Left hindlimb (tissue), 1 donor: ENCODE measurements around the gene DISC1.
"Not testable (repeated sequence)": the region's sequence is repeated elsewhere in the genome, so short reads cannot be mapped to it uniquely, and the experiment has no call there.

Experiments
- DNase-seq: peaks from one replicate; pipeline ENCODE4 v3.0.0-alpha.2; 2018

The DISC1 gene

DNA sequence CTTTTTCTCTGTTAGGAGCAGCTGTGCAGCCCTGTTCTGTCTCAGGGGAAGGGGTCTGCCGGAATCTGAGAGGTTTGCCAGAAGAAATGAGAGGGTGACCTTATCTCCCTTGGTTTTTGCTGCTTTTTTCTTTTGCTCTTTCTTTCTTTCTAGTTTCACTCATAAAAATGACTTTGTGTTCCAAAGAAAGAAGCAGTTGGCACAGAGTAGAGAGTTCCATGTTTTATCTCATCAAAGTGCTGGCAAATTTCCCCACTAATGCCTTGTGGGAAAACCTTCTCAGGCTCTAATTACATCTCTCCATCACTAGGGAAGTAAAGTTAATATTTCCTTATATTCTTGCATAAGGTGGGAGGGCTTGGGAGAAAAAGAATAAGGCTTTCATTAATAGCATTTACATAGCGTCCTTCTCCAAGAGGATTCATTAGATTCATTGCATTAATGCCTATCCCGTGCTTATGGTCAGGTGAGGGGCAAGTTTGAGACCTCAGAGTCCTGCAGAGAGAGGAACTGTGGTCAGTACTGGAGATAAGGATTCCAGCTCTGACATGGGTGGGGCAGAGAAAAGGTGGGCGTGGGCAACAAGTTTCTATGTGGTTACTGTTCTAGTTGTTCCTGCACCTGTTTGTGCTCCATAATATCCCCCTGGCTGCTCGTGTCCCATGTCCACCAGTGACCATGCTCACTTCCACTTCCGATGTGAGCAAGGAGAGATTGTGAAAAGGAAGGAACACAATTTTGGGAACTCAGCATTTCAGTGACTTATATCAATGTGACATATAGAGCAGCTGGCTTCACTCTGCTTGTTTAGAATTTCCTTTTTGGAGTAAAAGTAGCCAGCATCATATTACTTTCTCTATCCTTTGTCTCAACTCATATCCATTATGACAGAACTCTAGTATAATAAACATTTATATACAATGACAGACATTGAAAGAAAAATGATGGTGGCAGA, 79.5 kb downstream of the DISC1 start:
- no peak for DNase-seq

DNA sequence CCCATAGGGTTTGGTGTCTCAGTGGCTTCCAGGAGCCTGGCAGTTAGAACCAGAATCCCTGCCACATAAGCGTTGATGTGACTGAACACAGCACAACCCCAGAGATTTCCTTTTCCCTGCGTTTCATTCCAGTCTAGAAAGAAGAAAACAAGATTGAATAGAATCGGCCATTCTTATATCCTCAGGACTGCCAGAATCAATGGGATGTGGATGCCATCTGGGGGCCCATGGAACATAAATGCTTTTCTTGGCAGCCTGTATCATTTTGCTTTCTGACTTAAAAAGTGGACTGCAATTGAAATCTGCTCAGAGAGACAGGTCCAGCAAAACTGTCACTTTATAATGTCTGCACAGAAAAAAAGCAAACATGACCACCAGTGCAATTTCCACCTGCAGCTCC, 80.3 kb downstream of the DISC1 start:
- no peak for DNase-seq

DNA sequence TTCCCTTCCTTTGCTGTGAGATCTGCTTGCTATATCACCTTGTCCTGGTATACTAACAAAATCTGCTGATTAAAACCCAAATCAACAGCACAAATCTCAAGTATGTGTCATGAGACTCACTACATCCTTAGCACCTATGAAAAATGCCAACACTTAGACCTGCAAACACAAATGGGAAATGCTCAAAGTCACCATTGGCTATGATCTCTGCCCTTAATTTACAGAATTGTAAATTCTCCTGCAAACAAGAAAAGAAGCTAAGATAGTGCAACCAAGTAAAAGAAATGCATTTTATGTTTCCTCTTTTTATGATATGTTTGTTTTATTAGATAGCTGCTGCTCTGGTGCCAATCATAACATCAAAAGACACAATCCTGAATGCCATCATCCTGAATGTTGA, 80.8 kb downstream of the DISC1 start:
- DNase-seq = no peak

DNA sequence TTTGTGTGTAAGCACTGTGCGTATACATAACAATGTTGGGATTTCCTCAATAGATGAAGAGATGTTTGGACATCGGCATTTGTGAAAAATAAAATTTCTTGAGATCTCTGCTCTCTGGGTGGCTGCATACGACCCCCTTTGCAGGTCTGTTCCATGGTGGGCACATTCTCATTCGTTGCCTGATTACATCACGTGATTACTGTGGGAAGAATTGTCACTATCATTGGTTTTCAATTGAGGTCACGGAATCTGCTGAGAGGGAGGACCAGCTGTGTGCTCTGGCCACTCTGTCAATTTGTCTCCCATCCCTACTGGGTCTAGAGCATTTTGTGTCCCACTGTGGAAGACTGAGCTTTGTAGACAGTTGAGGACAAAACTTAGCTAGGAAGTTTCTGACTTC, 81.8 kb downstream of the DISC1 start:
- DNase-seq = no peak

DNA sequence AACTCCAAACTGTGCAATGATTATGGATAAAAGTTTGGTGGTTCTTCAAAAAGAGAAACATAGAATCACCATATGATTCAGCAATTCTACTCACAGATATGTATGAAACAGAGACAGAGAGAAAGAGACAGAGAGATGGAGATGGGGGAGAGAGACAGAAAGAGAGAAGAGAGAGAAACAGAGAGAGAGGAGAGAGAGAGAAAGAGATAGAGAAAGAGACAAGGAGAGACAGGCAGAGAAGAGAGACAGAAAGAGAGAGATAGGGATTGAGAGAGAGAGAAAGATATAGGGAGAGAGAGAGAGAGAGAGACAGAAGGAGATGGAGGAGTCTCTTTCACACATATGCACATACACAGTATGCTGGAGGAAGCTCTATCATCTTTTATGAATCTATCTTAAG, 87.8 kb downstream of the DISC1 start:
- no peak for DNase-seq

DNA sequence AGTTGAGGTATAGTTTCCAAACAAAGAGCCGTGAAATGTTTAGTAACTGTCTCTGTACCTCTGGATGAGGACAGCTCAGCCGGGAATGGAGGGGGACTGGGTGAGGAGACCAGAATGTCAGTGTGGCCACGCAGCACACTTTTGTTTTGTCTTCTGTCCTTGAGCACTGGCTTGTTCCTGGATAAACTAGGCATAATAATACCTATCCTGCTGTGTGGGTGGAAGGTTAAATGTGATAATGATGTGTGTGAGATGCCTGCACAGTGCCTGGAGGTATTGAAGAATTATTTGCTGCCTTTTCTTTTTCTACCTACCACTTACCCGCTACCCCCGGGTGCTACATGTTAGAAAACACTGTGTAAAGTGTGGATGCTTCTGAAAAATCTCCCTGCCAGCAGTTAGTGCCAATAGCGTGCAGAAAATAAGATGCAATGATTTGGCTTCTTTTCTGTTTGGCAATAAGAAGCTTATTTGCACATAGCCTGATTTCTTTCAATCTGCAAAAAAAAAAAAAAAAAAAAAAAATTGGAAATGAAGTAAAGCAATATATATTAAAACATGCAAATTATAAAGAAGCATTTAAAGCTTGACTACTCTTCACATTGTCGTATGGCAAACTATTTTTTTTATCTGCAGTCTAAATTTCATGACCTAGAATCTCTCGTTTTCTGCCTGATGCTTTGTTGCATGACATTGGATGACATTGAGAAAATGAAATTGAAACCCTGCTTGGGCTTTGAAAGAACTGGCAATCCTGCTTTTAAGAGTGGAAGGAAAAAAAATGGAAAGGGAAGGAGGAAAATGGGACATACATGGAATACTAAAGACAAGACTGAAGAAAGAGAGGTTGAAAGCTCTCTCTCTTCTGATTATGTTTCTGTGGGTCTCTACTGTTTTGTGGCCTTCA, 89.5 kb downstream of the DISC1 start:
- no peak for DNase-seq

DNA sequence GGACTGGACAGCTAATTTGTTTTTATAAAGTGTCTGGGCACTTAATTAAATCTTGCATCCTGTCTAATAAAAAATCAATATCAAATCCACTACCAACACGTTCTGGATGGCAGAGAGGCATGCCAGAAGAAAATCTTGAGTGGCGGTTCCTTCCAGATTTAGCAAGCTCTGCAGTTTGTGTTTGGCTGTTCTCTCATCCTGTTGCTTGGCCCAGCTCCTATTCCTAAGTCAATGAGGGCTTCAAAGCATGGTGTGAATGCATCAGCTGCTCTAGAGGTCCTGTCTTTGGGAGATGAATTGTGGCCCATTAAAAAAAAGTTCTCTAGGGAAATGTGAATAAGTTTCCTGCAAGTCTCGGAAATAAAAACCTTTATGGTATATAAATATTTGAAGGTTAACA, 90.3 kb downstream of the DISC1 start:
- no peak for DNase-seq

DNA sequence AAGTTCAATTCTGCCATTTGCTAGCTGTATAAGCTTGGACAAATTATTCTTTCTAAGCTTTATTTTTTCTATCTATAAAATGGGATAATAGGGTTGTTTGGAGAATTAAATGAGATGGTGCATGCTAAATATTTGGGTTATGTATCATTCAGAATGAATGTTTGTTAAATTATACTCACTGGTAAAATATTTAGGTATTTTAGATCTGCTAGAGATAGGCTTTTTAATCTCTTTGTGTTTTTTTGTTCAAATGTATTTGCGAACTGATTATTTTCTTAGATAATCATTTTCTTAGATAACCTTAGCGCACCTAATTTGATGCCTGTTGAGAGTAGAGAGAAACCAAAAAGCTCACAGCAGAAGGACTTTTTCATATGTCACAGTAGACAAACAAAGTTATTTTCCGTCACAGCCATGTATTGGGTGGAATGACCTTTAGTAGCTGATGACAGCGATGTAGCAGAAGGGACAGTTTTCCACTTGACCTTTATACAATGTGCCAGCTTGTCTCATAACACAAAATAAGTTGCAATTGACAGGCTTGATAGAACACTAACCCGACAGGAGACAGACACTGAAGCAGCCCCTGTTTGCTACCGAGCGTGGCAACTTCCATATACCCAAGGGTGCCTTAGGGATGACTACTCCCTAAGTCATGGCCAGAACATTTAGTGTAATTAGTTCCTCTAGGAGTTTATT, 93.0 kb downstream of the DISC1 start:
- no peak for DNase-seq

DNA sequence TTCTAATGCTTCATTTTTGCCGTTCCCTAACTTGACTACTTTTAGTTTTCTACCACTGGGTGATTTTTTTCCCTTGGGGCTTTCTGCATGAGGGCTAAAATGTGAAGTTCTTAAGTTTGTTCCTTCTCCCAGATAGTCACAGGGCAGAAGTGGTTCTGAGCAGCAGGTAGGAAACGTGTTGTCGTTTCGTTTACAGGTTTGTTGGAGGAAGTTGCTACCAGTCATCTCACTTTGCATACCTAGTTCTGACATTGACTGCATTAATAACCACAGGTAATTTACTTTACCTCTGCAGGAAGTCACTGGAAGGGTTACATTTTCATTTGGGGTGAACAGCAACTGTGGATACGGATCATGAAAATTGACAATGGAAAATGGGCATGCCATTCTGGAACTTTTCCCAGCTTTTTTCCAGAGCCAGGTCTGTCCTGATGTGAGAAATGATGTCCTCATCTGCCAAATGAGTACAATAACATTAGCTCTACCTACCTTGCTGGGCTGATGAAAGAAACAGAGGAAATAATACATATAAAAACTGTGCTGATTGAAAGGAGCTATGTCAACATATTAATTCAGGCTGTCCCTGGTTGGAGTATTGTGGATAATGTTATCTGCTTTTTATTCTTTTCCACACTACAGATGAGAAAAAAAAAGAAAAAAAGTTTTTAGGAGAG, 94.2 kb downstream of the DISC1 start:
- no peak for DNase-seq

DNA sequence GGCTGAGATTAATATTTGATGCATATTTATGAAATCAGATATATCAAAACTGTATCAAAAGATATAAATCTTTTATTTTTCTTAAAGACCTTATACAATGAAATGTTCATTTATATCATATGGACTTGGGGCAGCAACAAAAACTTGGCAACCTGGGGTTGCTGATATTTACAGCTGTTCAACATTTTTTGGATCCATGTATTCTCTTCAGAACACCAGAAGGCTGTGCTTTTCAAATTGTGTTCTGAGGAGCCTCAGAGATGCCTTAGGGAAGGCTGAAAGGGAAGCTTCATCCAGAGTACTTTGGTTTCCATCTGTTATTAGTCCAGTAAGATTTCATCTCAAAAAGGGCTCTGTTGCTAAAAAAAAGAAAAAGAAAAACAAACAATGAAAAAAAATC, 94.8 kb downstream of the DISC1 start:
- no peak for DNase-seq

DNA sequence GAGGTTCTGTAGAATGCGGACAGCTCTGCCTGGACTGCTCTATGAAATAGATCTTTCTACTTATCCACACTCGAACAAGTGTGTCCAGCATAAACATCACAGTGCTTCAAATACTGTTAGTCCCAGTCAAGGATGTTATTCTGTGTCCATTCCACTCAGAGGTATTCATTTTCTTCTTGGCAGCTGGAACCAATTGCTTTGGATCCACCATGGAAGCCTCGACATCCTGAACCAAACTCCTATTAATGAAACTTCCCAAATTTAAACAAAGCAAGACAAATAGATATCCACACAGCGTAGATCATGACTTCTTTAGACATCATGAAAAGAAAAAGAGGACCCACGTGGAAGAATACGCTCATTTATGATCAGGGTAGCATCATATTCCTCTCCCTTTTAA, 95.8 kb downstream of the DISC1 start:
- DNase-seq = no peak

DNA sequence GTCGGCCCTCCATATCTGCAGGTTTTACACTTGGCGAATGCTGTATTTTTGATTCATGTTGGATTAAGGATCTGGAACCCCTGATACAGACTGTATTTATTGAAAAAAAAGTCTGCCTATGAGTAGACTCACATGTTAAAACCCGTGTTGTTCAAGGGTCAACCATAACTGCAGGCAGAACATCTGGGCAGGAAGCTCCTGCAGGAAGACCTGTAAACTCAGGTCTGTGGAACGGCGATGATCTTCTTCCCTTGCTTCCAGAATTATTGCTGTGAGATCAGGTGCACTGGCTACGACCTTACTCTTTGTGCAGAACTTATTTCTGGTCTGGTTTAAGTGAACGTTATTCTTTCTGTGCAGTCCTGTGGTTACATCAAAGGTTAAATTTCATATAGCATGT, 96.6 kb downstream of the DISC1 start:
- no peak for DNase-seq

DNA sequence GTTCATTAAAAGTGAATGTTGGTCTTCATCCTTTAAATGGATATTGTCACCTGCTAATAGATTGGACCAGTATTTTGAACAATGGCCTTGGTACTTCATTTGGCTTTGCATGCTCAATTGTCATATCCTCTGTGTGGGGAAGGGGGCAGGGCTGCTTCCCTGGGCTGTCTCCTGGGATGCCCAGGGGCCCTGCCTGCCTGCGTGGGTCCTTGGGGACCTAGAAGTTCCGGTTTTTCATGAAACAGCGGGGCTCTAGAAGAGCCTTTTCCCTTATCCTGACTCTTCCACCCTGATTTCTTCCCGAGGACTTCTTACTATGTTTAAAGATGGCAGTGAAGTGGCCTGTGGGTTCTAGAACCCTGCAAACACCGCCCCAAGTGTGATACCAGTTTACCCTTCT, 97.5 kb downstream of the DISC1 start:
- no peak for DNase-seq

DNA sequence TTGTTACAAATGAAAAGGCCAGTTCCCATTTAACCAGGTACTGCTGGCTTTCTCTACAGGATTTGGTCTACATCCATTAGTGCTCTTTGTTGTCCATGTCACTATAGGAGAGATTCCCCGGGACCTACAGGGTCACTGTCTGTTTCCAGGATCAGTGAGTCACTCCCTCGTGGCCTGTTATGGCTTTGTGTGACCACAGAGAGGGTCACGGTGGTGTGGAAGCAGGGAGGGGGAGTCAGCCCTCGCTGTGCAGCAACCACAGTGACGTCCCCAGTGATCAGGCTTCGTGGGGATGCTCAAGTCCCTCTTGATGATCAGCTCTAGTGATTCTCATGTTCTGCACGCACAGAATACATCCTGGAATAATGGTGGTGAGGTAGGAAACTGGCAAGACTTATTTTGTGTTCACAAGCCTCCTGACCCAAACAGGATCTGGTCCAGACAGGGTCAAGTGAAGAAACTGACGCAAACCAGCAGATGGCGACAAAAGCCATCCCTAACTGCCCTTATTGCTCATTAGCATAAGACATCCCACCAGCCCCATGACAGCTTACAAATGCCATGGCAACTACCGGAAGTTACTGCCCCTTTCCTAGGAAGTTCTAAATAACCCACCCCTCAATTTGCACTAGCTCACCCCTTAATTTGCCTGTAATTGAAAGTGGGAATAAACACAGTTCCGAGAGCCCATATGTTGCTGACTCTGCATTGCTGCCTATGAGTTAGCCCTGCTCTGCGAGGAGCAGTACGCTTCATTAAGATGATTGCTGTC, 98.5 kb downstream of the DISC1 start:
- DNase-seq = no peak

DNA sequence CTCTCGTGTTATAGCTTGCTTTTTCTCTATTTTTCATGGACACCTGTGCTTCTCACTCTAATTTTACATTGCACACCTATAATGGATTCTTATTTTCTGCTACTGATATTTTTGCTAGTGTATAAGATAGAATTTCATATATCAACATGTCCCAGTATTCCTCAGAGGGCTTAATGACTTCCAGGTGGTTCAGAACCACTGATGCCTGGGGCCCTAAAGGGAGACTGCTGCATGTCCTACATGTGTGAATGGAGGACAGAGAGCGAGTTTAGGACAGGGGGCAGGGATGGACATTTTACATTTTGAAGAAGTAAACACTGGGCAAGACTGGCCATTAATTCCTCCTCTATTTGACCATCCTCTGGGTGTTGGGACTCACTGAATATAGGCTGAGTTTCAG, 100.6 kb downstream of the DISC1 start:
- DNase-seq = no peak

DNA sequence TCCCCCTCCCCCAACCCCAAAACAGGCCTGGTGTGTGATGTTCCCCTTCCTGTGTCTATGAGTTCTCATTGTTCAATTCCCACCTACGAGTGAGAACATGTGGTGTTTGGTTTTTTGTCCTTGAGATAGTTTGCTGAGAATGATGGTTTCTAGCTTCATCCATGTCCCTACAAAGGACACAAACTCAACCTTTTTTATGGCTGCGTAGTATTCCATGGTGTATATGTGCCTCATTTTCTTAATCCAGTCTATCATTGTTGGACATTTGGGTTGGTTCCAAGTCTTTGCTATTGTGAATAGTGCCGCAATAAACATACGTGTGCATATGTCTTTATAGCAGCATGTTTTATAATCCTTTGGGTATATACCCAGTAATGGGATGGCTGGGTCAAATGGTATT, 102.4 kb downstream of the DISC1 start:
- not testable (repeated sequence) for DNase-seq

DNA sequence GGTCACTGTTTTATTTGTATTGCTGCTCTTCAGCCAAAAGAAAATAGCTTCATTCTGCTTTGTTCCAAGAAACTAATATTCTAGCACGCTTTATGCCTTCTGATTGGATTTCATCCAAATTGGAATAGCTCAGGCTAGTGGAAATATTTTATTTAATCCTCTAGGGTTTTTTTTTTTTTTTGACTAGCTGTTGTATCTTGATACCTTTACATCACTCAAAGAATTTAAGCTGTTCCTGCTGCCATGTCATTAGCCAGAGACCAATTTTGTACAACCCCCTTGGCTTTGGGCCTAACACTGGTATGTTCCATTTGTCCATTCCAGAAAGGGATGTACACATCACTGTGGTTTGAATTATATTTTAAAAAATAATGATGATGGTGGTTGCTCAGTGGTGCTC, 103.0 kb downstream of the DISC1 start:
- DNase-seq = peak; percentile 46

DNA sequence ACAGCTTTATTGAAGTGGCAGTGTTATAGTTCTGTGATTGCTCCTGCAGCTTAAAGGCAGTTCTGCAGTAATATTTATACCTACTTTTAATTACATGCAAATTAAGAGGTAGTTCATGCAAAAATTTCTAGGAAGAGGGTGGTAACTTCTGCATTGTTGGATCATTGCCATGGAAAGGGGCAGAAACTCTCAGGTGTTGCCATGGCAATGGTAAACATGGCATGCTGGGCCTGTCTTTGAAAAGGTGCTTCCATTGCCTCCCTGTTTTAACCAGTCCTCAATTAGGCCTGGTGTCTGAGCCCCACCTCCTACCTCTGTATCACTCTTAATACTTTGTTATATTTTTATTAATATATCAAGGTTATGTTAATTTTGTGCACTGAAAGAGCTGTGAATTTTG, 104.7 kb downstream of the DISC1 start:
- no peak for DNase-seq

DNA sequence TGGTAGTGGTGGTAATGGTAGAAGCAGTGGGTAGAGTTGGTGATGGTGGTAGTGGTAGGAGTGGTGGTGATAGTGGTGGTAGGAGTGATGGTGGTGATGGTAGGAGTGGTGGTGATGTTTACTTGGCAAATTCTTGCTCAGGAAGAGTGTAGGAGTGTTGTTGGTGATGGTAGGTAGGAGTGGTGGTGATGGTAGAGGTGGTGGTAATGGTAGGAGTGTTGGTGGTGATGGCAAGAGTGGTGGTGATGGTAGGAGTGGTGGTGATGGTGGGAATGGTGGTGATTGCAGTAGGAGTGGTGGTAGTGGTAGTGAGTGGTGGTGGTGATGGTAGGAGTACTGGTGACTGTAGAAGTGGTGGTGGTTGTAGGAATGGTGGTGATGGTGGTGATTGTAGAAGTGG, 106.5 kb downstream of the DISC1 start:
- DNase-seq = no peak

DNA sequence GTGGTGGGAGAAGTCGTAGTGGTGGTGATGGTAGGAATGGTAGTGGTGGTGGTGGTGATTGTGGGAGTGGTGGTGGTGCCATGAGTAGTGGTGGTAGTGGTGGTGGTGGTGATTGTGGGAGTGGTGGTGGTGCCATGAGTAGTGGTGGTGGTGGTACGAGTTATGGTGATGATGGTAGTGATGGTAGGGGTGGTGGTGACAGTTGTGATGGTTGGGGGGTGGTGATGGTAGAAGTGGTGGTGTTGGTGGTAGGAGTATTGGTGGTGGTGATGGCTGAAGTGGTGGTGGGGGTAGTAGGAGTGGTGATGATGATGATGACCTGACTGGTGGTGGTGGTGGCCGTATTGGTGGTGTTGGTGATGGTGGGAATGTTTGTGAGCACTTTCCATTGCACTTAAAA, 107.1 kb downstream of the DISC1 start:
- no peak for DNase-seq

DNA sequence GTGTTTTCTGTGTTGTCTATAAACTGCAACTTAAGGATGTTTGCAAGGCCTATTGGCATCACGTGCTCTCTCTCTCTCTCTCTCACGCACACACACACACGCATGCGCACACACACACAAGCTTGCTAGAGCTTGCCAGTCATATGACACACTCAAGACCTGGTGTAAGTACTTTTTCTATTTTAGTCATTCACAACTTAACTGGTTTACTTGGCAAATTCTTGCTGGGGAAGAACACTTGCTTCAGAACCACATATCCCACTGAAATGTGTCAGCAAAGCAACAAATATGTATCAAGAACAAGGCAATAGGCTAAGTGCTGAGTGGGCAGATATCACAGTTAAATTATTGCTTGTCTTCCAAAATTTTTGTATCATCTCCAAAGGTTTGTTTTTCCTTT, 107.8 kb downstream of the DISC1 start:
- no peak for DNase-seq

DNA sequence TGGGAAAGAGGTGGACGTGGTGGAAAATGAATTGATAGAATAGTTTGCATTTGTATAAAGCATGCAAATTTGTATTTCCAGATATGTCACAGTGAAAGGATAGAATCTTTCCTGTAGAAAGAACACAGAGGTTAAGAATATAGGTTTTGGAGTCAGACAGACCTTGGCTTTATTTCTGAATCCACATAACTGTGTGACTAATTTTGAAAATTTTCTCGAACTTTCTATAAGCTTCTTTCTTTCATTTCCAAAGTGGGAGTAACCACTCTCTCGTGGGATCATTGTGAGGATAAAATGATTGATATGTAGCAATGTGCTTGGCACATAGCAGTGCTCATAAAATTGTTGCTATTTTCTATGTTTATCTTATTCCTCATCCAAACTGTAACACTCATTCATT, 108.8 kb downstream of the DISC1 start:
- DNase-seq = no peak
